Smooth muscle cell (in vitro differentiated cells): Measurements from ENCODE around the gene SCGB1C2. TPM values are rescaled to one million over a fixed set of nuclear protein-coding genes. Genes with fewer than 3 reads are reported as not detected.
"Not testable (repeated sequence)": the region's sequence is repeated elsewhere in the genome, so short reads cannot be mapped to it uniquely, and the experiment has no call there.

Experiments
- DNase-seq: peaks from one replicate; lab custom pipeline; 2025; ENCODE audit not compliant: unreplicated experiment; lab: John Stamatoyannopoulos, UW
- H2AFZ ChIP-seq: fragments of 200-600 bp; sonication (generic); 2 replicates; pipeline ENCODE4 v1.6.0; 2016; ENCODE audit warnings: antibody characterized with exemption, low read depth, mild to moderate bottlenecking
- H3F3A ChIP-seq: fragments of 200-600 bp; sonication (generic); 2 replicates; pipeline ENCODE4 v1.6.0; 2017; ENCODE audit warnings: antibody characterized with exemption, low read depth
- H3K27ac ChIP-seq: fragments of 200-600 bp; sonication (generic); 2 replicates; pipeline ENCODE4 v1.5.1; 2016; ENCODE audit warnings: low read depth, mild to moderate bottlenecking
- H3K27me3 ChIP-seq: fragments of 200-600 bp; sonication (generic); 2 replicates; pipeline ENCODE4 v1.6.1; 2016; ENCODE audit warnings: low read depth, mild to moderate bottlenecking
- H3K36me3 ChIP-seq: fragments of 200-600 bp; sonication (generic); 2 replicates; pipeline ENCODE4 v1.5.1; 2016; ENCODE audit warnings: low read depth
- H3K4me1 ChIP-seq: fragments of 200-600 bp; sonication (generic); 2 replicates; pipeline ENCODE4 v1.5.1; 2016; ENCODE audit warnings: low read depth
- H3K4me2 ChIP-seq: fragments of 200-600 bp; sonication (generic); 2 replicates; pipeline ENCODE4 v1.6.0; 2016; ENCODE audit warnings: mild to moderate bottlenecking
- H3K4me3 ChIP-seq: fragments of 200-600 bp; sonication (generic); 2 replicates; pipeline ENCODE4 v1.5.1; 2016; ENCODE audit warnings: mild to moderate bottlenecking
- H3K79me2 ChIP-seq: fragments of 200-600 bp; sonication (generic); 2 replicates; pipeline ENCODE4 v1.6.0; 2016; ENCODE audit warnings: low read depth, mild to moderate bottlenecking
- H3K9ac ChIP-seq: fragments of 200-600 bp; sonication (generic); 2 replicates; pipeline ENCODE4 v1.6.0; 2016; ENCODE audit warnings: low read depth
- H3K9me3 ChIP-seq: fragments of 200-600 bp; sonication (generic); replicated peaks from 2 replicates; pipeline ENCODE4 v1.5.1; 2016; ENCODE audit warnings: low read depth
- H4K20me1 ChIP-seq: fragments of 200-600 bp; sonication (generic); 2 replicates; pipeline ENCODE4 v1.6.0; 2016; ENCODE audit warnings: low read depth
- CTCF ChIP-seq: fragments of 200-600 bp; sonication (generic); IDR thresholded peaks from 2 replicates; pipeline ENCODE4 v1.5.1; 2017; ENCODE audit warnings: borderline replicate concordance, mild to moderate bottlenecking, antibody characterized with exemption; ENCODE audit not compliant: insufficient read depth, poor library complexity, severe bottlenecking
- WGBS: methylation state at CpG from one replicate; pipeline ENCODE4 v1.1.7; 2016; ENCODE audit warnings: low lambda C conversion rate; 5-methylcytosine and 5-hydroxymethylcytosine counted together
- polyA plus RNA-seq: library from polyadenylated mRNA; unstranded; fragments of >200 nt; fragmentation: Nextera tagmentation; extraction: Ambion mirVana; gene quantifications from 2 replicates; pipeline ENCODE4 v1.2.1, GENCODE V29; 2016
- total RNA-seq: library from RNA; depleted of rRNA; stranded (reverse); fragments of >200 nt; gene quantifications from 2 replicates; pipeline ENCODE4 v1.2.3, GENCODE V29; 2014

The SCGB1C2 gene
- total and polyA plus RNA-seq, 2 experiments from 2014 or later: not detected

GRCh38 chr17:163514-164098, 26.2 kb downstream of the SCGB1C2 start:
- TF ChIP-seq CTCF: peak; percentile 24
- H2AFZ ChIP-seq: no peak overlapping the region
- H3K27me3 ChIP-seq: no peaks in the 10 kb centered on the region
- H3K9ac ChIP-seq: no peak overlapping the region
- no peaks in the 10 kb centered on the region for H3K9me3 ChIP-seq
- H3F3A ChIP-seq: no peaks in the 10 kb centered on the region
- H4K20me1 ChIP-seq: no peaks in the 10 kb centered on the region
- 79% methylated on average over 11 of the region's 11 CpGs for WGBS
- no peaks in the 10 kb centered on the region for H3K4me1 ChIP-seq
- H3K36me3 ChIP-seq: no peaks in the 10 kb centered on the region
- no peak overlapping the region for H3K4me3 ChIP-seq
- H3K4me2 ChIP-seq: no peak overlapping the region
- no peak for DNase-seq
- H3K79me2 ChIP-seq: no peaks in the 10 kb centered on the region
- no peak overlapping the region for H3K27ac ChIP-seq

- H3K79me2 ChIP-seq: no peaks in the 10 kb centered on the region
- H3F3A ChIP-seq: no peaks in the 10 kb centered on the region
- H3K4me2 ChIP-seq: no peak overlapping the region
- H3K9me3 ChIP-seq: no peaks in the 10 kb centered on the region
- no peaks in the 10 kb centered on the region for H3K36me3 ChIP-seq
- no peaks in the 10 kb centered on the region for H3K4me1 ChIP-seq
- peak; percentile 8 for DNase-seq
- no peak overlapping the region for H3K9ac ChIP-seq
- H4K20me1 ChIP-seq: no peaks in the 10 kb centered on the region
- H3K4me3 ChIP-seq: no peak overlapping the region
- no peaks in the 10 kb centered on the region for H3K27me3 ChIP-seq
- peak; percentile 60 for TF ChIP-seq CTCF
- H2AFZ ChIP-seq: no peak overlapping the region
- no peak overlapping the region for H3K27ac ChIP-seq
- 78% methylated on average over 16 of the region's 16 CpGs for WGBS
Observed at GRCh38 chr17:164303-165235, 27.2 kb downstream of the SCGB1C2 start.

GRCh38 chr17:165939-166338, 28.6 kb downstream of the SCGB1C2 start:
- Histone ChIP-seq H4K20me1 (no peaks in the 10 kb centered on the region), H3K9me3 (no peaks in the 10 kb centered on the region), H3K4me2 (no peak overlapping the region), H3K36me3 (no peaks in the 10 kb centered on the region), H3K4me1 (no peaks in the 10 kb centered on the region), H3K27me3 (no peaks in the 10 kb centered on the region), H2AFZ (no peak overlapping the region), H3K79me2 (no peaks in the 10 kb centered on the region), H3F3A (no peaks in the 10 kb centered on the region), H3K27ac (no peak overlapping the region), H3K9ac (no peak overlapping the region), H3K4me3 (no peak overlapping the region)
- no peak for TF ChIP-seq CTCF
- 95% methylated on average over 13 of the region's 14 CpGs for WGBS
- DNase-seq: no peak

- DNase-seq, H3F3A ChIP-seq, H2AFZ ChIP-seq, H3K4me1 ChIP-seq, H4K20me1 ChIP-seq, H3K79me2 ChIP-seq, H3K27me3 ChIP-seq, H3K9ac ChIP-seq, H3K27ac ChIP-seq, H3K4me2 ChIP-seq, H3K9me3 ChIP-seq, H3K36me3 ChIP-seq, H3K4me3 ChIP-seq: not testable (repeated sequence)
- WGBS: 93% methylated on average over 9 of the region's 11 CpGs
Observed at GRCh38 chr17:168614-169013, 31.2 kb downstream of the SCGB1C2 start.
